HepG2 (cell line): Measurements from ENCODE around the gene SCFD2. TPM values are rescaled to one million over a fixed set of nuclear protein-coding genes. Genes with fewer than 3 reads are reported as not detected.

ENCODE experiments used
- ATAC-seq: fragments of 200-7000 bp; cut with Tn5 transposase; 3 replicates; pipeline ENCODE4 v1.9.1; 2020; ENCODE audit warnings: mild to moderate bottlenecking, moderate library complexity
- BruUV-seq: library from RNA; stranded (reverse); fragments of 400-500 nt; replicated peaks from 2 replicates; lab custom pipeline; 2021; lab: Mats Ljungman, UMichigan
- CTCF ChIA-PET: fragments of 300-600 bp; formaldehyde crosslinking; extraction: SDS; loops from one replicate; lab custom pipeline; 2021; ENCODE audit warnings: low total read pairs, inconsistent platforms, low intra/inter-chr PET ratio; lab: Yijun Ruan, JAX
- POLR2A ChIA-PET: fragments of 350-600 bp; sonication (Branson Sonifier 250); formaldehyde crosslinking; loops from one replicate; lab custom pipeline; 2020; ENCODE audit warnings: antibody characterized with exemption, inconsistent platforms; lab: Yijun Ruan, JAX
- DNase-seq: peaks from one replicate; pipeline ENCODE4 v3.0.0-alpha.2; 2015; ENCODE audit warnings: low spot score
- FAIRE-seq: peaks from 3 replicates; lab custom pipeline; 2011; peaks lifted over from hg19 to GRCh38; lab: Jason Lieb, UNC
- H2AFZ ChIP-seq: one replicate; pipeline ENCODE4 v1.6.1; 2011; ENCODE audit warnings: low read length, inconsistent platforms
- H3K27ac ChIP-seq: fragments of 300-600 bp; 3 replicates; pipeline ENCODE4 v1.8.0; 2011; ENCODE audit warnings: mixed run types, mild to moderate bottlenecking, mixed read lengths, low read length, inconsistent platforms; ENCODE audit not compliant: insufficient read depth; ENCODE audit errors: extremely low read length
- H3K27me3 ChIP-seq, 2 experiments: fragments of 200-600 bp in 1 of 2; 2 replicates in 1 of 2; 3 replicates in 1 of 2; pipeline versions ENCODE4 v1.6.0 to v1.8.0; 2011; ENCODE audit warnings: low read length in 2 of 2, mild to moderate bottlenecking in 2 of 2, moderate library complexity in 2 of 2, inconsistent platforms in 1 of 2; ENCODE audit not compliant: insufficient read depth in 2 of 2, control insufficient read depth in 1 of 2
- H3K36me3 ChIP-seq, 2 experiments: fragments of 200-600 bp in 1 of 2; replicated peaks in 1 of 2; 2 replicates in 1 of 2; 3 replicates in 1 of 2; pipeline versions ENCODE4 v1.5.1 to v1.8.0; 2011; ENCODE audit warnings: low read length in 2 of 2, inconsistent platforms in 1 of 2; ENCODE audit not compliant: insufficient read depth in 2 of 2, control insufficient read depth in 1 of 2
- H3K4me1 ChIP-seq: 2 replicates; pipeline ENCODE4 v1.5.1; 2012; ENCODE audit warnings: low read length, inconsistent platforms; ENCODE audit not compliant: insufficient read depth
- H3K4me2 ChIP-seq: 2 replicates; pipeline ENCODE4 v1.6.0; 2011; ENCODE audit warnings: low read depth, low read length, inconsistent platforms
- H3K4me3 ChIP-seq, 3 experiments: fragments of 200-600 bp in 1 of 3; sonication (generic), shearing (Covaris generic) in 1 of 3; replicated peaks in 1 of 3; 2 replicates each; pipeline ENCODE4 v1.5.1; 2011 to 2016; ENCODE audit warnings: low read length in 3 of 3, inconsistent platforms in 2 of 3, low read depth in 2 of 3, mild to moderate bottlenecking in 2 of 3, control low read depth in 1 of 3, mixed read lengths in 1 of 3; ENCODE audit not compliant: insufficient read depth in 1 of 3
- H3K79me2 ChIP-seq: one replicate; pipeline ENCODE4 v1.6.1; 2011; ENCODE audit warnings: low read length, inconsistent platforms; ENCODE audit not compliant: insufficient read depth
- H3K9ac ChIP-seq: 2 replicates; pipeline ENCODE4 v1.6.0; 2011; ENCODE audit warnings: mild to moderate bottlenecking, low read depth, low read length, inconsistent platforms; ENCODE audit not compliant: insufficient read depth
- H3K9me3 ChIP-seq: 2 replicates; pipeline ENCODE4 v1.5.1; 2012; ENCODE audit warnings: mild to moderate bottlenecking, low read length
- H4K20me1 ChIP-seq: 2 replicates; pipeline ENCODE4 v1.6.0; 2011; ENCODE audit warnings: inconsistent platforms, mild to moderate bottlenecking, low read length, moderate library complexity; ENCODE audit not compliant: insufficient read depth
- FOXO1 ChIP-seq: sonication (generic); formaldehyde crosslinking; IDR thresholded peaks from 2 replicates; pipeline ENCODE4 v1.4.0; 2020; ENCODE audit warnings: missing genetic modification reagents
- MAFK ChIP-seq, 2 experiments: IDR thresholded peaks in 1 of 2; conservative IDR thresholded peaks in 1 of 2; 2 replicates each; pipeline ENCODE4 v1.6.1; 2011; ENCODE audit warnings: improper control_type of control experiment in 2 of 2, low read length in 2 of 2
- MEIS2 ChIP-seq: sonication (generic); formaldehyde crosslinking; IDR thresholded peaks from 2 replicates; pipeline ENCODE4 v1.9.0; 2021; ENCODE audit warnings: mild to moderate bottlenecking, missing genetic modification reagents
- SAP130 ChIP-seq: IDR thresholded peaks from 2 replicates; pipeline ENCODE4 v1.6.1; 2016; ENCODE audit warnings: low read depth
- TGIF2 ChIP-seq: IDR thresholded peaks from 2 replicates; pipeline ENCODE4 v1.6.1; 2016; ENCODE audit warnings: control low read depth, missing compliant biosample characterization
- ZNF33B ChIP-seq: sonication (generic); formaldehyde crosslinking; IDR thresholded peaks from 2 replicates; pipeline ENCODE4 v1.5.1; 2020; ENCODE audit warnings: mild to moderate bottlenecking, missing genetic modification reagents
- ZNF607 ChIP-seq: sonication (generic); formaldehyde crosslinking; IDR thresholded peaks from 2 replicates; pipeline ENCODE4 v1.5.1; 2020; ENCODE audit warnings: missing genetic modification reagents, mild to moderate bottlenecking, borderline replicate concordance
- ZNF770 ChIP-seq: sonication (generic); formaldehyde crosslinking; IDR thresholded peaks from 2 replicates; pipeline ENCODE4 v1.5.0; 2020; ENCODE audit warnings: mild to moderate bottlenecking, missing genetic modification reagents
- WGBS: methylation state at CpG from one replicate; pipeline ENCODE4 v1.1.6; 2017; ENCODE audit warnings: low lambda C conversion rate; 5-methylcytosine and 5-hydroxymethylcytosine counted together
- in situ Hi-C: cut with HindIII; loops from 2 replicates; pipeline ENCODE4 v1.10.0; 2017; ENCODE audit warnings: low pct_unique_long_range_greater_than_20kb; ENCODE audit not compliant: extremely low pct_ligation_motif_present
- intact Hi-C: fragments of 100-400 bp; cut with micrococcal nuclease; formaldehyde crosslinking; loops from one replicate; pipeline ENCODE4 v1.10.0; 2022; ENCODE audit not compliant: unreplicated experiment
- polyA plus RNA-seq, 8 experiments: library from polyadenylated mRNA; depleted of rRNA in 3 of 8; stranded (reverse) in 7 of 8; unstranded in 1 of 8; fragments of >200 nt; fragmentation: Illumina TruSeq in 4 of 8; extraction: Trizol in 4 of 8; gene quantifications; 2 replicates each; pipeline versions ENCODE4 v1.2.1 to v1.2.3, GENCODE V29; 2011 to 2016; ENCODE audit warnings: low read depth in 4 of 8, missing spikeins in 1 of 8, mixed read lengths in 1 of 8; ENCODE audit not compliant: insufficient read depth in 1 of 8
- total RNA-seq, 5 experiments: library from RNA; depleted of rRNA; stranded (reverse); fragments of >200 nt; fragmentation: Illumina TruSeq; extraction: Trizol; gene quantifications; 2 replicates each; pipeline ENCODE4 v1.2.3, GENCODE V29; 2016; ENCODE audit warnings: low read depth in 1 of 5
- TF ChIP-seq, protein P1 (sequence below): sonication (generic); formaldehyde crosslinking; IDR thresholded peaks from 2 replicates; pipeline ENCODE4 v1.4.0; 2020; ENCODE audit warnings: missing genetic modification reagents

The SCFD2 gene
- total and polyA plus RNA-seq, 2 of the 13 experiments (the other 11 are each of a cell fraction or from before 2014, with no cell fraction given), result 4.6 to 15.6 TPM

- Histone ChIP-seq H3K9me3 (no peaks in the 10 kb centered on the region), H3K36me3 (no peaks in the 10 kb centered on the region), H3K79me2 (no peaks in the 10 kb centered on the region), H3K4me3 (no peak overlapping the region), H4K20me1 (no peaks in the 10 kb centered on the region), H3K27me3 (no peaks in the 10 kb centered on the region), H3K9ac (no peak overlapping the region), H3K4me2 (no peak overlapping the region), H2AFZ (no peak overlapping the region), H3K27ac (no peak overlapping the region), H3K4me1 (peaks cover 47% of the 10 kb centered on the region)
- in situ Hi-C loops (loop anchor here (25.0 kb wide), 3 partner anchors 590 to 890 kb away; no protein-coding TSS in a partner anchor), intact Hi-C loops (no loop called here)
- 97% methylated on average over 2 of the region's 2 CpGs for WGBS
- no peak for TF ChIP-seq SAP130 (CRISPR knock-in tag)
- DNase-seq, result no peak
- BruUV-seq, result no TSS peak
- ChIA-PET POLR2A (no interaction called here), CTCF (no interaction called here)
- no peak for ATAC-seq
- FAIRE-seq, result no peak
These were observed 343.9 kb downstream of the SCFD2 start for GRCh38 chr4:53021754-53022512.

GRCh38 chr4:53019485-53020382, 346.1 kb downstream of the SCFD2 start:
- Histone ChIP-seq H3K36me3 (no peaks in the 10 kb centered on the region), H4K20me1 (no peaks in the 10 kb centered on the region), H3K9ac (peak overlapping the region; percentile 30), H3K27ac (peak overlapping the region; percentile 74), H3K4me3 (peak overlapping the region in 2 of 3 experiments; percentile 1 to 25; a peak in 2 of 6 replicates), H3K27me3 (no peaks in the 10 kb centered on the region), H3K79me2 (no peaks in the 10 kb centered on the region), H3K4me1 (peaks cover 57% of the 10 kb centered on the region), H2AFZ (no peak overlapping the region), H3K9me3 (no peaks in the 10 kb centered on the region), H3K4me2 (peak overlapping the region; percentile 64)
- in situ Hi-C loops, result loop anchor here (5.0 to 25.0 kb wide), 6 partner anchors 178 to 1205 kb away; partner anchors contain the start of genes FIP1L1 and PDGFRA
- BruUV-seq, result no TSS peak
- POLR2A ChIA-PET, result interaction anchor here (0.6 to 2.2 kb wide), 11 partner anchors 9 to 1213 kb away, joined by 3 to 13 read pairs (median 5); partner anchors contain the start of gene SCFD2
- CTCF ChIA-PET, result no interaction called here
- WGBS, result under 1% methylated on average over 6 of the region's 6 CpGs
- FAIRE-seq (peak; percentile 98), DNase-seq (peak; percentile 94), ATAC-seq (peak; percentile 96)
- intact Hi-C loops, result loop anchor here (1.0 to 5.0 kb wide), 4 partner anchors 37 to 423 kb away; partner anchors contain the start of gene FIP1L1
- TF ChIP-seq TGIF2 (CRISPR knock-in tag) (no peak), MAFK (conservative IDR thresholded peaks at IDR 0.05 in 1 of 2, IDR thresholded peaks at IDR 0.05 in 1 of 2; ENCODE audit: low read length in 2 of 2) (no peak), ZNF770 (no peak), FOXO1 (CRISPR knock-in tag) (peak; percentile 79; the same call in 1 of the 2 replicates), ZNF33B (CRISPR knock-in tag) (no peak), MEIS2 (no peak), ZNF607 (CRISPR knock-in tag) (peak; percentile 28; the same call in 1 of the 2 replicates)
- TF ChIP-seq, protein P1, sequence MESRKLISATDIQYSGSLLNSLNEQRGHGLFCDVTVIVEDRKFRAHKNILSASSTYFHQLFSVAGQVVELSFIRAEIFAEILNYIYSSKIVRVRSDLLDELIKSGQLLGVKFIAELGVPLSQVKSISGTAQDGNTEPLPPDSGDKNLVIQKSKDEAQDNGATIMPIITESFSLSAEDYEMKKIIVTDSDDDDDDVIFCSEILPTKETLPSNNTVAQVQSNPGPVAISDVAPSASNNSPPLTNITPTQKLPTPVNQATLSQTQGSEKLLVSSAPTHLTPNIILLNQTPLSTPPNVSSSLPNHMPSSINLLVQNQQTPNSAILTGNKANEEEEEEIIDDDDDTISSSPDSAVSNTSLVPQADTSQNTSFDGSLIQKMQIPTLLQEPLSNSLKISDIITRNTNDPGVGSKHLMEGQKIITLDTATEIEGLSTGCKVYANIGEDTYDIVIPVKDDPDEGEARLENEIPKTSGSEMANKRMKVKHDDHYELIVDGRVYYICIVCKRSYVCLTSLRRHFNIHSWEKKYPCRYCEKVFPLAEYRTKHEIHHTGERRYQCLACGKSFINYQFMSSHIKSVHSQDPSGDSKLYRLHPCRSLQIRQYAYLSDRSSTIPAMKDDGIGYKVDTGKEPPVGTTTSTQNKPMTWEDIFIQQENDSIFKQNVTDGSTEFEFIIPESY (CRISPR knock-in tag), result no peak
